GM06990 (cell line): Measurements from ENCODE around the gene INSR.

ENCODE experiments used
- DNase-seq: peaks from one replicate; pipeline ENCODE4 v3.0.0-alpha.2; 2011; ENCODE audit not compliant: insufficient read length; ENCODE audit errors: extremely low read depth
- H3K27me3 ChIP-seq: replicated peaks from 2 replicates; pipeline ENCODE4 v1.6.0; 2011; ENCODE audit warnings: low read length; ENCODE audit not compliant: control insufficient read depth, insufficient read depth
- H3K36me3 ChIP-seq: 2 replicates; pipeline ENCODE4 v1.5.1; 2011; ENCODE audit warnings: low read length; ENCODE audit not compliant: control insufficient read depth, insufficient read depth
- H3K4me3 ChIP-seq: replicated peaks from 2 replicates; pipeline ENCODE4 v1.5.1; 2011; ENCODE audit warnings: low read depth, mild to moderate bottlenecking, control low read depth, low read length
- TF ChIP-seq, protein P1 (sequence below): IDR thresholded peaks from 2 replicates; pipeline ENCODE4 v1.5.1; 2011; ENCODE audit warnings: low read length, control low read depth, mild to moderate bottlenecking, inconsistent platforms; ENCODE audit not compliant: insufficient read depth, poor library complexity, severe bottlenecking

INSR gene

DNA sequence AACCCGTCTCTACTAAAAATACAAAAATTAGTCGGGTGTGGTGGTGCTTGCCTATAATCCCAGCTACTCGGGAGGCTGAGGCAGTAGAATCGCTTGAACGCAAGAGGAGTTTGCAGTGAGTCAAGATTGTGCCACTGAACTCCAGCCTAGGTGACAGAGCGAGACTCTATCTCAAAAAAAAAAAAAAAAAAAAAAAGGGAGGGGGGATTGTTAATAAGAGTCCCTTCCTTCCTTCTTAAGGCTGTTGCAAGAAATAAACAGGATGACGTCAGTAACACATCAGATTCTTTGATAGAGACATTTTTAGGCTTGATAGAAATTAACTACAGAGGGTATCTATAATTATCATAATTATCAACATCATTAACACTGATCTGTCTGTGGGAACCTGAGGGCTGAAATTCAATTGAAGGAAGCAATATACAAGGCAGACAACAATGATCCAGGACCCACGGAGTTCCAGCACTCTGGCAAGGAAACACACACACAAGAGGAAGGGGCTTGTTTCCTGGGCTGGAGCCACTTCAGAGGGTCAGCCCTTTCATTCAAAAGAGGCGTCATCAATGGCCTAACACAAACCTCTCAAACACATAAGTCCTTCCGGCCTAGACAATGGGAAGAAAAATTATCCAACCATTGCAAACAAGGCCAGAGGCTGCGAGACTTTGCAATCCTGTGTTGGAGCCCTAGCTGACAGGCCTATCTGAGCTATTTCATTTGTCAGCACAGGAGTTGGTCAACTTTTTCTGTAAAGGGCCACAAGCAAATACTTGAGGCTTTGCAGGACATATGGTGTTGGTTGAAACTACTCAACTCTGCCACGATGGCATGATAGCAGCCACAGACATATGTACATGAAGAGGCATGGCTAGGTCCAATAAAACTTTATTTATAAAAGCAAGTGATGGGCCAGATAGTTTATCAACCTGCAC lies 105.2 kb downstream of the INSR start:
- no peaks in the 10 kb centered on the region for H3K27me3 ChIP-seq
- no peak overlapping the region for H3K4me3 ChIP-seq
- no peak for DNase-seq
- TF ChIP-seq, protein P1, sequence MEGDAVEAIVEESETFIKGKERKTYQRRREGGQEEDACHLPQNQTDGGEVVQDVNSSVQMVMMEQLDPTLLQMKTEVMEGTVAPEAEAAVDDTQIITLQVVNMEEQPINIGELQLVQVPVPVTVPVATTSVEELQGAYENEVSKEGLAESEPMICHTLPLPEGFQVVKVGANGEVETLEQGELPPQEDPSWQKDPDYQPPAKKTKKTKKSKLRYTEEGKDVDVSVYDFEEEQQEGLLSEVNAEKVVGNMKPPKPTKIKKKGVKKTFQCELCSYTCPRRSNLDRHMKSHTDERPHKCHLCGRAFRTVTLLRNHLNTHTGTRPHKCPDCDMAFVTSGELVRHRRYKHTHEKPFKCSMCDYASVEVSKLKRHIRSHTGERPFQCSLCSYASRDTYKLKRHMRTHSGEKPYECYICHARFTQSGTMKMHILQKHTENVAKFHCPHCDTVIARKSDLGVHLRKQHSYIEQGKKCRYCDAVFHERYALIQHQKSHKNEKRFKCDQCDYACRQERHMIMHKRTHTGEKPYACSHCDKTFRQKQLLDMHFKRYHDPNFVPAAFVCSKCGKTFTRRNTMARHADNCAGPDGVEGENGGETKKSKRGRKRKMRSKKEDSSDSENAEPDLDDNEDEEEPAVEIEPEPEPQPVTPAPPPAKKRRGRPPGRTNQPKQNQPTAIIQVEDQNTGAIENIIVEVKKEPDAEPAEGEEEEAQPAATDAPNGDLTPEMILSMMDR = no peak
- no peaks in the 10 kb centered on the region for H3K36me3 ChIP-seq

DNA sequence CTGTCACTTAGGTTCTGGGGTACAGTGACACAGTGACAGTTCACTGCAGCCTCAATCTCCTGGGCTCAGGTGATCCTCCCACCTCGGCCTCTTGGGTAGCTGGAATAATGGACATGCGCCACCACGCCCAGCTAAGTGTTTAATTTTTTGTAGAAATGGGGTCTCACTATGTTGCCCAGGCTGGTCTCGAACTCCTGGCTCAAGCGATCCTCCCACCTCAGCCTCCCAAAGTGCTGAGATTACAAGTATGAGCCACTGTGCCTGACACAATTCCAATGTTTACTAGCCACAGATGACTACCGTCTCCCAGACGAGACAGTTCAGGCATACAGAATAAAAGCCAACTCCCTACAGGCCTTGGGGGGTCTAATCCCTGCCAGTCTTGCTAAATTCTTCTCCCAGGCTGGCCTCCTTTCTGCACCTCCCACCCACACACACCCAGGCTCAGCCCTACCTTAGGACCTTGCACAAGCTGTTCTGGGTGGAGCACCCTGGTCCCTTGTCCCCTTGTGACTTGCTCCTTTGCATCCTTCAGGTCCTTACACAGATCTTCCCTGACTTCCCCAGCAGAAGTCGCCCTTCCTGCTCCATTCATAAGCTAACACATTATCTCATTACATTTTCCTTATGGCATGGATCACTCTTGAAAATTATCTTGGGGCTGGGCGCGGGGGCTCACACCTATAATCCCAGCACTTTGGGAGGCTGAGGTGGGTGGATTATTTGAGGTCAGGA lies 106.4 kb downstream of the INSR start:
- no peak for DNase-seq
- TF ChIP-seq, protein P1 = no peak
- Histone ChIP-seq H3K27me3 (no peaks in the 10 kb centered on the region), H3K36me3 (no peaks in the 10 kb centered on the region), H3K4me3 (no peak overlapping the region)

DNA sequence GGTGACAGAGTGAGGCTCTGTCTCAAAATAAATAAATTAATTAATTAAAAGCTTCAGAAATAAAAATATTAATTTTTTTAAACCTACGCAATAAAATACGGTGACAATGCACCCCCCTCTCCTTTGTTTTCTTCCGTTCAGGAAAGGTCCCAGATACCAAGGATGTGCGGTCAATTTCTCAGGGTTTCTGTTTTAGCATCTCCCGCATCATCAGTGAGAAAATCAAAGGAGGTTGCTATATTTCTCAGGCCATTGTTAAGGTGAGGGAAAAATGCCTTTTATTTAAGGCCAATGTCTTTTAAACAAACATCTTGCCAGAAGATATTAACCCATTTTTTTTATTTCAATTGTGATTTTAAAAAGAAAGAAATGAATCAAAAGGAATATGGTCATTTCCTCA lies 111.7 kb downstream of the INSR start:
- DNase-seq = no peak
- TF ChIP-seq, protein P1 = no peak
- Histone ChIP-seq H3K27me3 (no peaks in the 10 kb centered on the region), H3K36me3 (no peaks in the 10 kb centered on the region), H3K4me3 (peak overlapping the region; percentile 31)

DNA sequence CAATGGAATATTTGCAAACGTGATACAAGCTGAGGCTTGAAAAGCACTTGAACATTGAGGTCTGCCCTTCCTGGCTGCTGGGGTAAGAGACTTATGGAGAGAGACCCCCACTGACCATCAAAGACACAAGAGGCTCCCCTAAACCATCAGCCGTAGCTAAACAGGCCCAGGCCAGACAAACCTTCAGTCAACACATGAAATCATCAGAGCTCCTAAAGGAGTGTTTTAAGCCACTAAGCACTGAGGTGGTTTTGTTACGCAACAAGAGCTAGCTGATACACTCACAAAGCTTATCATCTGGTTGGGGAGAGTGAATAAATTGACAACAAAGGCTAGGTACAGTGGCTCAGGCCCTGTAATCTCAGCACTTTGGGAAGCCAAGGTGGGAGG lies 114.3 kb downstream of the INSR start:
- no peaks in the 10 kb centered on the region for H3K36me3 ChIP-seq

DNA sequence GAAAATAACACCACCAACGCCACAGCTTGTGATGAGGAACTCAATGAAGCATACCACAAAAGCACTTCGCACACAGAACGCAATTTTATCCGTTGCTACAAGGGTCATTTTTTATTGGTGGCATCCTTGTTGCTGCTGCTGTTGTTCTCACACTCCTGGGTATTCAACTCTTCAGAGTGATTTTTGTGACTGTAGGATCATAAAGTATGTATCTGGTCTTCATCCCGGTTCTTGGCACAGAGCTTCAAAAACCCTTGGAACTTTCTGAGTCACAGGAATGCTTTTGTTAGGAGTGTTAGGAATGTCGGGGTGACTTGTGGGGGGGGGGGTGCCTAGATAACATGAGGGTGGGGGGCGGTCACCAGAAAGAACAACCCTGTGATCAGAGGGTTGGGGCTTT lies 116.3 kb downstream of the INSR start:
- Histone ChIP-seq H3K36me3 (no peaks in the 10 kb centered on the region; the same call in none of the 2 replicates), H3K27me3 (no peaks in the 10 kb centered on the region), H3K4me3 (no peak overlapping the region)
- TF ChIP-seq, protein P1 = no peak
- no peak for DNase-seq

More for the DNA sequence above, 114.3 kb downstream of the INSR start:
- TF ChIP-seq, protein P1 = no peak
- Histone ChIP-seq H3K4me3 (no peak overlapping the region), H3K27me3 (no peaks in the 10 kb centered on the region)
- DNase-seq = no peak
